Esophagus muscularis mucosa (tissue), 4 donors: ENCODE measurements around the gene IGLL5. TPM values are rescaled to one million over a fixed set of nuclear protein-coding genes. Genes with fewer than 3 reads are reported as not detected.

Experiments
- DNase-seq: peaks from one replicate; pipeline ENCODE4 v3.0.0-alpha.2; 2017; ENCODE audit errors: extremely low spot score
- H3K27ac ChIP-seq, 4 donors: fragments of 200-600 bp; sonication (generic); replicated peaks in 1 of 4; 1 replicate in 3 of 4; 2 replicates in 1 of 4; pipeline ENCODE4 v1.5.1; 2016 to 2019; ENCODE audit warnings: mild to moderate bottlenecking in 1 of 4
- H3K27me3 ChIP-seq, 4 donors: fragments of 200-600 bp; sonication (generic); one replicate each; pipeline versions ENCODE4 v1.5.1 to v1.6.0; 2016 to 2019
- H3K36me3 ChIP-seq, 4 donors: fragments of 200-600 bp; sonication (generic); one replicate each; pipeline ENCODE4 v1.5.1; 2016 to 2019
- H3K4me1 ChIP-seq, 4 donors: fragments of 200-600 bp; sonication (generic); one replicate each; pipeline ENCODE4 v1.5.1; 2016 to 2019
- H3K4me3 ChIP-seq, 4 donors: fragments of 200-600 bp; sonication (generic); 1 replicate in 2 of 4; 2 replicates in 2 of 4; pipeline ENCODE4 v1.5.1; 2016 to 2019; ENCODE audit warnings: mild to moderate bottlenecking in 4 of 4, moderate library complexity in 1 of 4
- H3K9me3 ChIP-seq, 4 donors: fragments of 200-600 bp; sonication (generic); 1 replicate in 3 of 4; 2 replicates in 1 of 4; pipeline ENCODE4 v1.5.1; 2016 to 2019
- EP300 ChIP-seq: sonication (generic); formaldehyde crosslinking; IDR thresholded peaks from one replicate; pipeline ENCODE4 v1.6.1; 2017; ENCODE audit warnings: antibody characterized with exemption
- POLR2A ChIP-seq: fragments of 450-650 bp; IDR thresholded peaks from one replicate; pipeline ENCODE4 v1.6.1; 2017; ENCODE audit warnings: antibody characterized with exemption, moderate library complexity, mild to moderate bottlenecking, low read depth
- POLR2AphosphoS5 ChIP-seq, 2 donors: sonication (generic); formaldehyde crosslinking; IDR thresholded peaks; one replicate each; pipeline ENCODE4 v1.6.1; 2017; ENCODE audit warnings: antibody characterized with exemption in 2 of 2
- WGBS: methylation state at CpG from one replicate; pipeline ENCODE4 v1.1.5; 2018; 5-methylcytosine and 5-hydroxymethylcytosine counted together
- intact Hi-C: fragments of 100-400 bp; cut with DNase I; formaldehyde crosslinking; loops from one replicate; pipeline ENCODE4 v1.15.1; 2023
- total RNA-seq, 4 donors: library from RNA; depleted of rRNA; stranded (reverse); fragments of >200 nt; gene quantifications; one replicate each; pipeline versions ENCODE4 v1.1.0 to v1.2.1, GENCODE V29; 2016
- TF ChIP-seq, protein P1 (sequence below), 3 experiments: fragments of 200-600 bp in 2 of 3; fragments of 450-650 bp in 1 of 3; sonication (generic) in 2 of 3; IDR thresholded peaks; one replicate each; pipeline ENCODE4 v1.5.1; 2017 to 2019; ENCODE audit warnings: antibody characterized with exemption in 3 of 3, mild to moderate bottlenecking in 2 of 3, moderate library complexity in 1 of 3

Gene IGLL5
- total RNA-seq, 4 donors from 2014 or later = 0.39 to 1.3 (median 0.80) TPM; not detected in 1

DNA sequence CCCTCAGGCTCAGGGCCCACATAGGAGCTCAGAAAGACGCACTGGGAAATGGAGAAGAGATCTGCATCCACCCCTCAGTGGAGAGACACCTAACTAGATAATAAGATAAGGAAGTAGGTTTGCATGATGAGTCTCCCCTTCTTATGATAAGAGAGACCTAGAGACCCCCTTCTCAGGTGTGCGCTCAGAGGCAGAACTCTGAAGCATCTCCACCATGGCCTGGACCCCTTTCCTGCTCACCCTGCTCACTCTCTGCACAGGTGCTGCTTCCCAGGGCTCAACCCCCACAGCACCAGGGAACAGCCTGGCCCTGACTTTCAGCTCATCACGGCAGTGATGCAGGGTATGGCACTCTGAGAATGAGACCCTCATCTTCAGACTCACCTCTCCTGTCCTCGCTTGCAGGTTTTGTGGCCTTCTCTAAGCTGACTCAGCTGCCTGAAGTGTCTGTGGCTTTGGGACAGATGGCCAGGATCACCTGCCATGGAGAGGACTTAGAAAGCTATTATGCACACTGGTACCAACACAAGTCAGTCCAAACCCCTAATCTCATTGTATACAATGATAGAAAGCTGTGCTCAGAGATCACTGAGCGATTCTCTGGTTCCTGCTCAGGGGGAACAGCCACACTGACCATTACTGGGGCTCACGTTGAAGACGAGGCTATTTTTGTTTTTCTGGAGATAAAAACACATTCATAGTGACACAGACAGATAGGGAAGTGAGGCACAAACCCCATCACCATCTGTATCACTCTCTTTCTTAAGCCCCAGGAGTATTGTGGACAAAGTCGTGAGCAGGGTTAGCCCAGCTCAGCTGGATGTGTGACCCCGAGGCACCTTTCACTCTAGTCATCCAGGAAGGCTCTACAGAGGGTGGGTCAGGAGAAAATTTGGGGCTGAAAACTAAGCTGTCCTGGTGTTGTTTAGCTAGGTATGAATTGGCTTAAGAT is 29.7 kb upstream of the IGLL5 start:
- Histone ChIP-seq H3K27ac (no peak overlapping the region), H3K4me3 (no peak overlapping the region), H3K27me3 (peaks cover 0 to 40% (median 0%) of the 10 kb centered on the region in 4 donors), H3K4me1 (no peaks in the 10 kb centered on the region), H3K36me3 (no peaks in the 10 kb centered on the region), H3K9me3 (no peaks in the 10 kb centered on the region)
- no peak for TF ChIP-seq EP300
- TF ChIP-seq, protein P1, sequence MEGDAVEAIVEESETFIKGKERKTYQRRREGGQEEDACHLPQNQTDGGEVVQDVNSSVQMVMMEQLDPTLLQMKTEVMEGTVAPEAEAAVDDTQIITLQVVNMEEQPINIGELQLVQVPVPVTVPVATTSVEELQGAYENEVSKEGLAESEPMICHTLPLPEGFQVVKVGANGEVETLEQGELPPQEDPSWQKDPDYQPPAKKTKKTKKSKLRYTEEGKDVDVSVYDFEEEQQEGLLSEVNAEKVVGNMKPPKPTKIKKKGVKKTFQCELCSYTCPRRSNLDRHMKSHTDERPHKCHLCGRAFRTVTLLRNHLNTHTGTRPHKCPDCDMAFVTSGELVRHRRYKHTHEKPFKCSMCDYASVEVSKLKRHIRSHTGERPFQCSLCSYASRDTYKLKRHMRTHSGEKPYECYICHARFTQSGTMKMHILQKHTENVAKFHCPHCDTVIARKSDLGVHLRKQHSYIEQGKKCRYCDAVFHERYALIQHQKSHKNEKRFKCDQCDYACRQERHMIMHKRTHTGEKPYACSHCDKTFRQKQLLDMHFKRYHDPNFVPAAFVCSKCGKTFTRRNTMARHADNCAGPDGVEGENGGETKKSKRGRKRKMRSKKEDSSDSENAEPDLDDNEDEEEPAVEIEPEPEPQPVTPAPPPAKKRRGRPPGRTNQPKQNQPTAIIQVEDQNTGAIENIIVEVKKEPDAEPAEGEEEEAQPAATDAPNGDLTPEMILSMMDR (IDR thresholded peaks at IDR 0.05) = no peak
- no peak for TF ChIP-seq POLR2AphosphoS5 (IDR thresholded peaks at IDR 0.05)
- TF ChIP-seq POLR2A = no peak
- intact Hi-C loops = no loop called here
- DNase-seq = peak; percentile 82
- 85% methylated on average over 7 of the region's 9 CpGs for WGBS

DNA sequence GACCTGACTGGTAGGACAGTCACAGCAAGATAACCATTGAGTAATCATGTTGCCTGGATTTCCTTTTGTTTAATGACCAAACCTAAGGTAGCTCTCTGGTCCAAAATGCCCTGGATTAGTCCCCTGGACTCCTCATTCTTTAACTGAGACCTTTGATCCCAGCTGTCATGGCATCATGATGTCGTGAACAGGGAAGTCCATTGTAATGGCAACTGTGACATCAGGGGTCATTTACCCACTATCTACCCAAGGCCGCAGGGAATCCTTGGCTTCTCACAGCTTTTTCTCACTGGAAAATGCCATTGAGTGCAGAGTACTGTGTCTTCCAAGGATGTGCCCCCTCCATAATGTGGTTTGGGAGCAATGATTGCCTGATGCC is 29.1 kb upstream of the IGLL5 start:
- TF ChIP-seq POLR2A (no peak), EP300 (no peak), POLR2AphosphoS5 (IDR thresholded peaks at IDR 0.05) (no peak)
- TF ChIP-seq, protein P1 (IDR thresholded peaks at IDR 0.05) = no peak
- 74% methylated on average over 2 of the region's 2 CpGs for WGBS
- peak; percentile 45 for DNase-seq
- H3K4me1 ChIP-seq = no peaks in the 10 kb centered on the region
- no peaks in the 10 kb centered on the region for H3K36me3 ChIP-seq
- H3K27ac ChIP-seq = no peak overlapping the region
- intact Hi-C loops = no loop called here
- H3K27me3 ChIP-seq = peaks cover 0 to 36% (median 0%) of the 10 kb centered on the region in 4 donors
- H3K4me3 ChIP-seq = no peak overlapping the region
- no peaks in the 10 kb centered on the region for H3K9me3 ChIP-seq

GRCh38 chr22:22863001-22863400 is 24.6 kb upstream of the IGLL5 start:
- intact Hi-C loops = no loop called here
- DNase-seq = peak; percentile 45
- Histone ChIP-seq H3K27ac (no peak overlapping the region), H3K36me3 (no peaks in the 10 kb centered on the region), H3K4me1 (peaks cover 0 to 13% (median 10%) of the 10 kb centered on the region in 4 donors), H3K27me3 (peaks cover 0 to under 1% (median 0%) of the 10 kb centered on the region in 4 donors), H3K4me3 (no peak overlapping the region), H3K9me3 (no peaks in the 10 kb centered on the region)
- 85% methylated on average over 2 of the region's 2 CpGs for WGBS
- no peak for TF ChIP-seq POLR2A
- no peak for TF ChIP-seq POLR2AphosphoS5 (IDR thresholded peaks at IDR 0.05)

DNA sequence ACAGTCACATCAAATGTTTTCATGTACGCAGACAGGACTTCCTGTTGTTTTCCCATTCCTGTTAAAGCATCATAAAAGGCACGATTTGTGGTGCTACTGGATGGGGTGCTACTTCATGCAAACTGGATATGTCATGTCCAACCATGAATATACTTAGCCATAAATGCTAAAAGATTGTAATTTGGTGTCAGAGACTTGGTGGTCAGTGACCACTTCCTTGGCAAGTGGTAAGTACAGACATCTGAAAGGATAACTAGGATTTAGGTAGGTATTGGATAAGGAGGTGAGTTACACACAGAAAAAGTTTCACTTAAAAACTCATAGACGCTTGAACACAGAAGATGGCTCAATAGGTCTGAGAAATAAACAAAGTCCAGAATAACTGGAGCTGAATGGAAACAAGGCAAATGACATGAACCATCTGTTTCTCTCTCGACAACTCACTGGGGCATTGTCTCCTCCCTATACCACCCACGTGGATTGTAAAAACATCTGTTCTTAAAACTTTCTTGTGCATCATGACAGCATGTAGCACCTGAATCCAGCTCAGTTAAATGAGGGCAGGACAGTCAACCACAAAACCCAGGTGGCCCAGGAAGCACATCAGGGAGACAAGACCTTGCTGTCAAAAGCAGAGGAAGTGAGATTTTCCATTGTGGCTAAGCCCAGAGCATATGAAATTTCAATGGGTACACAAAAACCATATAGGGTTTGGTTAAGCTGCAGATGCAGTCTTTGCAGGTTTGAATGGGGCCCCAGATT is 22.1 kb upstream of the IGLL5 start:
- H3K36me3 ChIP-seq = no peaks in the 10 kb centered on the region
- H3K4me1 ChIP-seq = peaks cover 0 to 13% (median 10%) of the 10 kb centered on the region in 4 donors
- peak; percentile 79 for DNase-seq
- TF ChIP-seq, protein P1 (IDR thresholded peaks at IDR 0.05) = no peak
- TF ChIP-seq POLR2AphosphoS5 (IDR thresholded peaks at IDR 0.05) = peak in 1 of 2 donors; percentile 35
- no peak overlapping the region for H3K4me3 ChIP-seq
- intact Hi-C loops = no loop called here
- no peaks in the 10 kb centered on the region for H3K9me3 ChIP-seq
- peak overlapping the region in 1 of 4 donors; percentile 22 for H3K27ac ChIP-seq
- WGBS = 40% methylated on average over 5 of the region's 5 CpGs
- no peaks in the 10 kb centered on the region for H3K27me3 ChIP-seq
